GM18505 (cell line): ENCODE data around the gene KCNT1.

ENCODE experiments used
- ATAC-seq: cut with Tn5 transposase; IDR thresholded peaks from one replicate; pipeline ENCODE4 v1.9.1; 2021; ENCODE audit not compliant: unreplicated experiment
- POLR2A ChIP-seq: IDR thresholded peaks from 4 replicates; pipeline ENCODE4 v1.6.1; 2011; ENCODE audit warnings: borderline replicate concordance; ENCODE audit not compliant: insufficient read depth, insufficient read length; ENCODE audit errors: extremely low read depth

KCNT1 gene

GRCh38 chr9:135794057-135794335, 92.0 kb downstream of the KCNT1 start:
- ATAC-seq, result no peak
- TF ChIP-seq POLR2A, result no peak

- ATAC-seq, result no peak
- TF ChIP-seq POLR2A, result no peak
Measured at GRCh38 chr9:135794361-135794885, 92.4 kb downstream of the KCNT1 start.

GRCh38 chr9:135795391-135795790, 93.4 kb downstream of the KCNT1 start:
- no peak for ATAC-seq

DNA sequence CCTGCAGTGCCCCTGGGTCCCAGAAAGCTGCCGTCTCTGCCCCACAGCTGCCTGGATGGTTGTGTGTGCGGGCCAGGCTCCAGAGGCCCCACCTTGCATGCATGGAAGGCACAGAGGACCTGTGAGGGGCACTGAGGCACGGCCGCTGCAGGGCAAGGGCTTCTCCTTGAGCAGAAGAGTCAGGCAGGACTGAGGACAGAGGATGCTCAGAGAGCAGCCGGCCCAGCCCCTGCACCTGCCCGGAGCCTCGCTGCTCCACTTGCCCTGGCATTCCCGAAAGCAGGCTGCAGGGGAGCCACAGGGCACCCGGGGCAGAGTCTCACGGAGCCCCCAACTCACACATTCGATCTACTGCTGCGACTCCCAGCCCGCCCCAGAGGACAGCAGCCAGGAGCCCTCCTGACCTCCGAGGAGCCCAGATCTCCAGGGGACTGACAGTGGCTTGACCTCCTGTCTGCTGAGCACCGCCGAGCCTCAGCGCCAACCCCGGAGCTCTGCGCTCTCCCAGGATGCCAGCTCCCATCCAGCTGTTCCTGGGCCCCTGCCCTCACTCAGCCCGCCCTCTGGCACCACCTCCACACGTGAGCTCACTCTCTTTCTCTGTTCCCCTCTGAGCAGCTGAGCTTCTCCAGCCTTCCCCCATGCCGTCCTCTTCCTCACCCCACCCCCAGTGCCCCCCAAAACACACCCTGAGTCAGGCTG, 95.0 kb downstream of the KCNT1 start:
- no peak for ATAC-seq
- TF ChIP-seq POLR2A, result no peak

More at GRCh38 chr9:135795391-135795790, 93.4 kb downstream of the KCNT1 start:
- no peak for TF ChIP-seq POLR2A

GRCh38 chr9:135797507-135798262, 95.7 kb downstream of the KCNT1 start:
- no peak for TF ChIP-seq POLR2A
- ATAC-seq, result no peak

GRCh38 chr9:135798263-135798585, 96.2 kb downstream of the KCNT1 start:
- no peak for ATAC-seq
- TF ChIP-seq POLR2A, result no peak

GRCh38 chr9:135799261-135799660, 97.3 kb downstream of the KCNT1 start:
- TF ChIP-seq POLR2A, result no peak
- no peak for ATAC-seq

DNA sequence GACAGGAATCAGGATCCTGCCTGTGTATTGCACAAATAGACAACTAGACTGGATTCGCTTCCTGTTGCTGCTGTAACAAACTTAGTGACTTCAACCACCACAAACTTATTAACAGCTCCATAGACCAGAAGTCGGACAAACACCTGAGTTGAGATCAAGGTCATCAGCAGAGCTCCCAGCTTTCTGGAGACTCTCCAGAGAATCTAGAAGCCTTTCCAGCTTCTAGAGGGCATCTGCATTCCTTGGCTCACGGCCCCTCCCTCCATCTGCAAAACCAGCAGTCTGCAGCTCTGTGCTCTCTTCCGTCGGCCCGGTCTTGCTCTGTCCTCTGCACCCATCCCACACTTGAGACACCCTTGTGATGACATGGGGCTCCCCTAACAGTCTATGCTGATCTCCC, 99.1 kb downstream of the KCNT1 start:
- no peak for ATAC-seq
- TF ChIP-seq POLR2A, result no peak

DNA sequence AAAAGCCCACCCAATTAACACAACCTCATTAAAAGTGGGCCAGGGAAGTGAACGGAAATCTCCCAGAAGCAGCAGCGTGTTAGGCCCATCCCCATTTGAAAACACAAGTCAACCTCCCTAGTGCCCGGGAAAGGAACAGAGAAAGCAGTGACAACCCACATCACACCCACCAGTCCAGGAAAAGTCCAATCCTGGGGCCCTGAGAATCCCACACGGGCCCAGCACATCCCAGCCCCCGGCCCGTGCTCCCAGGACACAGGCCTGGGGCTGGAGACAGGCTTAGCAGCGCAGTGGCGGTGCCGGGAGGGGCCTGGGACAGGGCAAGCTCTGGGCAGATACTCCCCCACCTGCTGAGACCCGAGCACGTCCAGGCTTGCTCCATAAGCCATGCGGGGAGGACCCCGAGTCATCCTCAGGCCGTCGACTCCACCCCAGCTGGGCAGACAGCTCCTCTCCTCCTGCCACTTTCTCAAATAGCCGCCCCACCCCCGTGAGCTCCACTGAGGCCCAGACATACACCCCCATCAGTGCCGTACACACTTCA, 101.0 kb downstream of the KCNT1 start:
- no peak for ATAC-seq
- TF ChIP-seq POLR2A, result no peak

GRCh38 chr9:135803441-135803840, 101.5 kb downstream of the KCNT1 start:
- TF ChIP-seq POLR2A, result no peak
- no peak for ATAC-seq

DNA sequence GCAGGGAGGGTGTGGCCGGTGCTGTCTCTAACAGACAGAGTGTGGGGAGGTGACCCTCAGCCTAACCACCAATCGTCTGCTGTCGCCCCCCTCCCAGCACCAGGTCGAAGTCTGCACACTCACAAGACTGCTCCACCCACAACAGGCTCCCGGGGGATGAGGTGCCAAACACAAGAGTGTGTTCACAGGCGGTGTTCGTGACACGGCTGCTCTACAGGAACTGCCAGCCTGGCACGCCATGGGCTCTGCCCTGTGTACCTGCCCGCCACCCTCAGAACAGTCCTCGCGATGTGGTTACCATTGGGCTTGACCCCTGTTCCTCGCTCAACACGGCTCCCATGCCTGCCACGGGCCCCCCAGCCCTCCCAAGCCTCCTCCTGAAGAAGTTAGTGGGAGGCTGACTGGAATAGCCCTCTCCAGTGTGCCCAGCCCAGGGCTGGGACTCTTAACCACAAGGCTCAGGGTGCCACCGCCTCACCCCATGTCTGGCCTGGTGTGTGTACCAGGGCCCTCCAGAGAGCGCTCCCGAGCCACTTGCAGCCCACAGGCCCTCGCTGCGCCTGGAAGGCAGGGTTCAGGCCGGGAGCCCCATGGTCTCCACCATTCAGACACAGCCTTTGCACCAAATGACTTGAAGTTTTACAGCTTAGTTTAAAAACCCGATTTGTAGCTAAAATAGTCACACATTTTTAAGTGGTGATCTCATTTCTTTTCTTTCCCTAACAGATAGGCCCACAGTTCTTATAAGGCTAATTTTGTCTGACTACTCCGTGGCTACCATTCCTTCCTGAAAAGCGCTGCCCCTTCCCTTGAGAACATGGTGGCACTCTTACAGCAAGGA, 102.8 kb downstream of the KCNT1 start:
- ATAC-seq, result no peak
- no peak for TF ChIP-seq POLR2A

DNA sequence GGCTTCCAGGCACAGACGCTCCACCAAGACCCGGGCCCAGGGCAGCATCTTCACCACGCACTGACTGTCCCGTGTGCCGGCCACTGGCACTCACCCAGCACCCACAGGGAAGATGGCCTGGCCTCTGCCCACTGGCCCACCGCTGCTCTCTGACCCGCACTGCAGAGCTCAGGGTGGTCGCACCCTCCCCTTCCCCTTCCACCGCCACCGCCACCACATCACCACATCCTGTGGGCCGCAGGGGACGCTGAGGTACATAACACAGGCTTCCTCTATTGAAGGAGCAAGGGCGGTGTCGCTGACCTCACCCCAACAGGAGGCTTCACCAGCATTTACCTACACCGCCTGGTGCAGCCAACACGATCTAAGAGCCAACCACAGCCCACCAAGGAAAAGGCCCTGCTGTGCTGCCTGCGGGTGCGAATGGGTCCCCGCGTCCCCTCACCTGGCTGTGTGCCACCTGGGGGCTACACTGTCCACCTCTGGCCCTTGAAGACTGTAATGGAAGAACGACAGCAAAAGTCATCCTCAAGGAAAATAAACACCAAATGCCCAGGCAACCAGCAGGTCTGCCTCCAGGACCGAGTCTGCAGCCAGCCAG, 103.5 kb downstream of the KCNT1 start:
- TF ChIP-seq POLR2A, result no peak
- ATAC-seq, result no peak

DNA sequence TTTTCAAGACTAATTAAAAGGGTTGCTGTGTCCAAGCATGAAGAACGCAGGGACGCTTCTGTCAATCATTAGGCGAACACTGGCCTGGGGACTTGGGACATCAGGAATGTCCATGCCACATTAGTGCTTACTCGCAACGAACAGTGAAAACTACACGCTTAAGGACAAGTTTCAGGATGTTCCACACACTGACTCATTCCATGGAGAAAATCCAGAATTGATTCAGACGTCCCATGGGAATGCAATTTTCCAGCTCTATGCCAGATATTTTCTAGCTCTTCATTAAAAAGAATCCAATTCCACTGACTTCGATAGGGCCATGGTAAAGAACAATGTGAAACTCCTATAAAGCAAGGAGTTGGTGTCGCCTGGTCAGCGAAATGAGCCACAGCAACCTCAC, 107.2 kb downstream of the KCNT1 start:
- ATAC-seq, result no peak
- no peak for TF ChIP-seq POLR2A
